ENCODE measurements around the gene FMNL2. TPM values are rescaled to one million over a fixed set of nuclear protein-coding genes. Genes with fewer than 3 reads are reported as not detected.

The FMNL2 gene
- polyA plus RNA-seq, 1 donor from 2014 or later, result 86.5 TPM

GRCh38 chr2:152348388-152348787 is 13.4 kb downstream of the FMNL2 start (continued):
- TF ChIP-seq, protein P1, sequence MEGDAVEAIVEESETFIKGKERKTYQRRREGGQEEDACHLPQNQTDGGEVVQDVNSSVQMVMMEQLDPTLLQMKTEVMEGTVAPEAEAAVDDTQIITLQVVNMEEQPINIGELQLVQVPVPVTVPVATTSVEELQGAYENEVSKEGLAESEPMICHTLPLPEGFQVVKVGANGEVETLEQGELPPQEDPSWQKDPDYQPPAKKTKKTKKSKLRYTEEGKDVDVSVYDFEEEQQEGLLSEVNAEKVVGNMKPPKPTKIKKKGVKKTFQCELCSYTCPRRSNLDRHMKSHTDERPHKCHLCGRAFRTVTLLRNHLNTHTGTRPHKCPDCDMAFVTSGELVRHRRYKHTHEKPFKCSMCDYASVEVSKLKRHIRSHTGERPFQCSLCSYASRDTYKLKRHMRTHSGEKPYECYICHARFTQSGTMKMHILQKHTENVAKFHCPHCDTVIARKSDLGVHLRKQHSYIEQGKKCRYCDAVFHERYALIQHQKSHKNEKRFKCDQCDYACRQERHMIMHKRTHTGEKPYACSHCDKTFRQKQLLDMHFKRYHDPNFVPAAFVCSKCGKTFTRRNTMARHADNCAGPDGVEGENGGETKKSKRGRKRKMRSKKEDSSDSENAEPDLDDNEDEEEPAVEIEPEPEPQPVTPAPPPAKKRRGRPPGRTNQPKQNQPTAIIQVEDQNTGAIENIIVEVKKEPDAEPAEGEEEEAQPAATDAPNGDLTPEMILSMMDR (IDR thresholded peaks at IDR 0.05; ENCODE audit: poor library complexity, severe bottlenecking), result no peak
- TF ChIP-seq RAD21 (conservative IDR thresholded peaks at IDR 0.05), result no peak

- H3F3A ChIP-seq (ENCODE audit: insufficient read depth, low read length, poor library complexity, severe bottlenecking), result no peaks in the 10 kb centered on the region
- TF ChIP-seq MXI1 (conservative IDR thresholded peaks at IDR 0.05; ENCODE audit: poor library complexity, severe bottlenecking) (no peak), SMC3 (conservative IDR thresholded peaks at IDR 0.05; ENCODE audit: poor library complexity) (no peak), POLR2AphosphoS5 (IDR thresholded peaks at IDR 0.05) (no peak), EP300 (conservative IDR thresholded peaks at IDR 0.05; ENCODE audit: poor library complexity, severe bottlenecking) (no peak), RAD21 (conservative IDR thresholded peaks at IDR 0.05) (no peak), TAF1 (IDR thresholded peaks at IDR 0.05; ENCODE audit: low read depth) (no peak), REST (IDR thresholded peaks at IDR 0.05; ENCODE audit: borderline replicate concordance) (no peak), EZH2 (IDR thresholded peaks at IDR 0.05; ENCODE audit: borderline replicate concordance, insufficient read depth, low read length, poor library complexity, severe bottlenecking) (no peak)
- TF ChIP-seq, protein P1 (IDR thresholded peaks at IDR 0.05; ENCODE audit: poor library complexity, severe bottlenecking), result no peak
- H3K4me2 ChIP-seq (ENCODE audit: low read length), result no peak overlapping the region
- no peak overlapping the region for H2AFZ ChIP-seq (ENCODE audit: low read depth, low read length)
- H3K9me2 ChIP-seq (ENCODE audit: insufficient read depth, low read length), result no peaks in the 10 kb centered on the region
- no peaks in the 10 kb centered on the region for H3K27me3 ChIP-seq (ENCODE audit: insufficient read depth, low read depth, low read length)
- no peaks in the 10 kb centered on the region for H4K20me1 ChIP-seq (ENCODE audit: insufficient read depth)
- H3K4me3 ChIP-seq (ENCODE audit: low read length), result no peak overlapping the region
- no peak overlapping the region for H3K9ac ChIP-seq (ENCODE audit: low read length)
- no peaks in the 10 kb centered on the region for H3K36me3 ChIP-seq (ENCODE audit: insufficient read depth, low read length)
- H3K79me2 ChIP-seq (replicated peaks; ENCODE audit: insufficient read depth, low read length), result peaks cover 41% of the 10 kb centered on the region
- H3K27ac ChIP-seq (ENCODE audit: low read length), result no peak overlapping the region
- H3K9me3 ChIP-seq (ENCODE audit: low read length), result no peaks in the 10 kb centered on the region
These were observed 14.4 kb downstream of the FMNL2 start for GRCh38 chr2:152349416-152349815.
